Neural progenitor cell (in vitro differentiated cells): ENCODE data around the gene RETN.

ENCODE experiments used
- CTCF ChIP-seq: fragments of 200-600 bp; sonication (generic); IDR thresholded peaks from 2 replicates; pipeline ENCODE4 v1.5.1; 2017; ENCODE audit warnings: antibody characterized with exemption, mild to moderate bottlenecking
- EZH2phosphoT487 ChIP-seq: fragments of 200-600 bp; sonication (generic); IDR thresholded peaks from 2 replicates; pipeline ENCODE4 v1.6.1; 2017; ENCODE audit warnings: antibody characterized with exemption

- TF ChIP-seq CTCF (no peak), EZH2phosphoT487 (no peak)
Measured at GRCh38 chr19:7631577-7631976, 37.3 kb upstream of the RETN start.
